Measurements from ENCODE around the gene OR1A2.

DNA sequence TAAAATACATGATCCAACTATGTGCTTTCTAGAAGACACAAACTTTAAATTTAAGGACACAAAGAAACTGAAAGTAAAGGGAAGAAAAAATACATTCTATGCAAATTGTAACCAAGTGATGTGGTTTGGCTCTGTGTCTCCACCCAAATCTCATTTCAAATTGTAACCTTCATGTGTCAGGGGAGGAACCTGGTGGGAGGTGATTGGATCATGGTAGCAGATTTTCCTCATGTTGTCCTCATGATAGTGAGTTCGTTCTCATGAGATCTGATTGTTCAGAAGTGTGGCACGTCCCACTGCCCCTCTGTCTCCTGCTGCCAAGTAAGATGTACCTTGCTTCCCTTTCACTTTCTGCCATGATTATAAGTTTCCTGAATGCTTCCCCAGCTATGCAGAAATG, 25.2 kb downstream of the OR1A2 start:
- no peak for TF ChIP-seq EZH2 (IDR thresholded peaks at IDR 0.05; ENCODE audit: low read depth)
- TF ChIP-seq, protein P1, sequence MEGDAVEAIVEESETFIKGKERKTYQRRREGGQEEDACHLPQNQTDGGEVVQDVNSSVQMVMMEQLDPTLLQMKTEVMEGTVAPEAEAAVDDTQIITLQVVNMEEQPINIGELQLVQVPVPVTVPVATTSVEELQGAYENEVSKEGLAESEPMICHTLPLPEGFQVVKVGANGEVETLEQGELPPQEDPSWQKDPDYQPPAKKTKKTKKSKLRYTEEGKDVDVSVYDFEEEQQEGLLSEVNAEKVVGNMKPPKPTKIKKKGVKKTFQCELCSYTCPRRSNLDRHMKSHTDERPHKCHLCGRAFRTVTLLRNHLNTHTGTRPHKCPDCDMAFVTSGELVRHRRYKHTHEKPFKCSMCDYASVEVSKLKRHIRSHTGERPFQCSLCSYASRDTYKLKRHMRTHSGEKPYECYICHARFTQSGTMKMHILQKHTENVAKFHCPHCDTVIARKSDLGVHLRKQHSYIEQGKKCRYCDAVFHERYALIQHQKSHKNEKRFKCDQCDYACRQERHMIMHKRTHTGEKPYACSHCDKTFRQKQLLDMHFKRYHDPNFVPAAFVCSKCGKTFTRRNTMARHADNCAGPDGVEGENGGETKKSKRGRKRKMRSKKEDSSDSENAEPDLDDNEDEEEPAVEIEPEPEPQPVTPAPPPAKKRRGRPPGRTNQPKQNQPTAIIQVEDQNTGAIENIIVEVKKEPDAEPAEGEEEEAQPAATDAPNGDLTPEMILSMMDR (conservative IDR thresholded peaks at IDR 0.05), result no peak

Data from PC-9 (cell line).